GM19043 (cell line): ENCODE measurements around the gene CEACAM4.

ENCODE experiments used
- ATAC-seq: cut with Tn5 transposase; IDR thresholded peaks from one replicate; pipeline ENCODE4 v1.9.1; 2021; ENCODE audit warnings: low read depth; ENCODE audit not compliant: unreplicated experiment

The CEACAM4 gene

GRCh38 chr19:41617941-41618730 is 8.7 kb downstream of the CEACAM4 start:
- ATAC-seq: no peak

- no peak for ATAC-seq
Measured at GRCh38 chr19:41616792-41617621, 9.9 kb downstream of the CEACAM4 start.

GRCh38 chr19:41615207-41615606 is 11.7 kb downstream of the CEACAM4 start:
- no peak for ATAC-seq

- no peak for ATAC-seq
Measured at GRCh38 chr19:41612483-41612882, 14.4 kb downstream of the CEACAM4 start.

GRCh38 chr19:41610789-41611188 is 16.1 kb downstream of the CEACAM4 start:
- no peak for ATAC-seq

GRCh38 chr19:41607668-41608067 is 19.2 kb downstream of the CEACAM4 start:
- ATAC-seq: no peak

GRCh38 chr19:41606215-41606837 is 20.5 kb downstream of the CEACAM4 start:
- no peak for ATAC-seq

- no peak for ATAC-seq
Measured at GRCh38 chr19:41604831-41605230, 22.0 kb downstream of the CEACAM4 start.

- no peak for ATAC-seq
Measured at GRCh38 chr19:41601771-41602170, 25.1 kb downstream of the CEACAM4 start.

GRCh38 chr19:41599175-41599966 is 27.5 kb downstream of the CEACAM4 start:
- ATAC-seq: no peak

GRCh38 chr19:41597600-41598041 is 29.3 kb downstream of the CEACAM4 start:
- no peak for ATAC-seq

- no peak for ATAC-seq
Measured at GRCh38 chr19:41595890-41596280, 31.0 kb downstream of the CEACAM4 start.

GRCh38 chr19:41595258-41595889 is 31.5 kb downstream of the CEACAM4 start:
- no peak for ATAC-seq

GRCh38 chr19:41591951-41592562 is 34.8 kb downstream of the CEACAM4 start:
- no peak for ATAC-seq

GRCh38 chr19:41590936-41591335 is 35.9 kb downstream of the CEACAM4 start:
- no peak for ATAC-seq

- ATAC-seq: no peak
Measured at GRCh38 chr19:41589371-41589770, 37.5 kb downstream of the CEACAM4 start.

GRCh38 chr19:41588497-41589209 is 38.2 kb downstream of the CEACAM4 start:
- no peak for ATAC-seq

GRCh38 chr19:41587838-41588210 is 39.0 kb downstream of the CEACAM4 start:
- no peak for ATAC-seq
